ENCODE data around the gene WWOX. TPM values are rescaled to one million over a fixed set of nuclear protein-coding genes. Genes with fewer than 3 reads are reported as not detected.

The WWOX gene
- total RNA-seq, 1 donor: 24.2 TPM

DNA sequence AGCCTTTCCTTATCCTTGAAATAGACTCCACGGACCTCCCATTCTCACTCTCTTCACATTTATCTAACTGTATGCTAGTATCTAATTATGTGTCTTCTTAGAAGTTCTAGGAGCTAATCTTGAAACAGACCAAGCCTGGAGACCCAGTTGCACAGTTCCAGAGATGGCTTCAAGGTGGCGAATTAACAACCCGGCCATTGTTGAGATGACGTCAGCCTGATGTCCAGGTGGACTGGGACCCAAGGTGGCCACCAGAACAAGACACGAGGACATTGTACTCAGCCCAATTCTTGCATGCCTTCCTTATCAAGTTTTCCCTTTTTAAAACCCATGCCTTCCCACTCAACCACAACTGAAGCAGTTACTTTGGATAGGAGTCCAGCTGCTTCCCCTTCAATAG is 29.5 kb upstream of the WWOX start:
- no peak for DNase-seq (ENCODE audit: low read depth)
- TF ChIP-seq, protein P1, sequence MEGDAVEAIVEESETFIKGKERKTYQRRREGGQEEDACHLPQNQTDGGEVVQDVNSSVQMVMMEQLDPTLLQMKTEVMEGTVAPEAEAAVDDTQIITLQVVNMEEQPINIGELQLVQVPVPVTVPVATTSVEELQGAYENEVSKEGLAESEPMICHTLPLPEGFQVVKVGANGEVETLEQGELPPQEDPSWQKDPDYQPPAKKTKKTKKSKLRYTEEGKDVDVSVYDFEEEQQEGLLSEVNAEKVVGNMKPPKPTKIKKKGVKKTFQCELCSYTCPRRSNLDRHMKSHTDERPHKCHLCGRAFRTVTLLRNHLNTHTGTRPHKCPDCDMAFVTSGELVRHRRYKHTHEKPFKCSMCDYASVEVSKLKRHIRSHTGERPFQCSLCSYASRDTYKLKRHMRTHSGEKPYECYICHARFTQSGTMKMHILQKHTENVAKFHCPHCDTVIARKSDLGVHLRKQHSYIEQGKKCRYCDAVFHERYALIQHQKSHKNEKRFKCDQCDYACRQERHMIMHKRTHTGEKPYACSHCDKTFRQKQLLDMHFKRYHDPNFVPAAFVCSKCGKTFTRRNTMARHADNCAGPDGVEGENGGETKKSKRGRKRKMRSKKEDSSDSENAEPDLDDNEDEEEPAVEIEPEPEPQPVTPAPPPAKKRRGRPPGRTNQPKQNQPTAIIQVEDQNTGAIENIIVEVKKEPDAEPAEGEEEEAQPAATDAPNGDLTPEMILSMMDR (IDR thresholded peaks at IDR 0.05; ENCODE audit: insufficient read depth, low read length): no peak

DNA sequence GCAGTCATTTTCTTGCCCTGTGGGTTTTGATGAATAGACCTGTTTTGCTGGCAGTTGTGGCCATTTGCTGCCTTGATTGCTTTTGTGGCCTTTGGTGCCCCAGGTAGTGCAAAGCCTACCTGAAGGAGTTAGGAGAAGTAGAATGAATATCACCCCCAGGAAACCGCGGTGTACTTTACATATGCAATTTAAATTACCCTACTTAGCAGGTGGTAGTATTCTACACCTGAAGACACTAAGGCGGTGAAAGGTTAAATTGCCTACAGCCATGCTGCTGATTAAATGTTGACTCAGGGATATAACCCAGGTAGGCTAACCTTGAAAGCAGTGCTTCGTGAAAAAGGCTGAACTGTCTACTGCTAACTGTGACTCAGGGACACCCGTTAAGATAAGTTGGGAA is 27.2 kb upstream of the WWOX start:
- H3K4me3 ChIP-seq (ENCODE audit: low read depth, low read length): no peak overlapping the region
- TF ChIP-seq, protein P1 (IDR thresholded peaks at IDR 0.05; ENCODE audit: insufficient read depth, low read length): no peak
- no peak for DNase-seq (ENCODE audit: low read depth)

More for the DNA sequence above, 29.5 kb upstream of the WWOX start:
- no peak overlapping the region for H3K4me3 ChIP-seq (ENCODE audit: low read depth, low read length)

DNA sequence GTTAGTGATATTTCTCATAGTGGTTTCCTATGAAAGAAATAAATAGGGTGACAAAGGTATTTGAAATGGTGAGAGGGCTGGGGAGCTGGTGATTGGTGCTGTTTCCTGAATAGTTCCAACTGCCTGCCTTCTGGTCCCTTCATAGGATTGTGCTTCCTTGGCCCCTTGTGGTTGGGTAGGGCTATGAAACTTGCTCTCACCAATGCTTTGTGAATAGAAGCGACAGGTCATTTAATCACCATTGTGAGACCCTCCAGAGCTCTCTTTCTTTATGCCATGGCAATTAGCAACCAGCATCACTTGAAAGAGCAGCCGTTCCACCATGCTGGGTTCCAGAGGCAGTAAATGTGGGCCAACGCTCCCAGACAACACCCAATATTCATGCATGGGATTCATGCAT is 23.7 kb upstream of the WWOX start:
- no peak for DNase-seq (ENCODE audit: low read depth)
- no peak overlapping the region for H3K4me3 ChIP-seq (ENCODE audit: low read depth, low read length)
- TF ChIP-seq, protein P1 (IDR thresholded peaks at IDR 0.05; ENCODE audit: insufficient read depth, low read length): no peak

DNA sequence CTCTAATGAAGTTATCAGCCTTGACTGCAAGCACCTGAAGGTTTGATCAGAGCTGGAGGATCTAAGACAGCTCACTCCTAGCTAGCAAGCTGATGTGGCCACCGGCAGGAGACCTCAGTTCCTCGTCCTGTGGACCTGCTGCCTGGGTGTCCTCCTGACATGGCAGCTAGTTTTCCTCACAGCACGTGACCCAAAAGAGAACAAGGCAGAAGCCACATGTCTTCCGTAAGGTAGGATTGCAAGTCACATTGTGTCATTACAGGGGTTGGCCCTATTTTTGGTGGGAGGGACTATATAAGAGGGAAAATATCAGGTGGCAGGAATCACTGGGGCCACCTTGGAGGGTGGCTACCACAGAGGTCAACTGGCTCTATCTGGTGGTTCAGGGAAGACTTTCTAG is 18.1 kb upstream of the WWOX start:
- DNase-seq (ENCODE audit: low read depth): no peak
- H3K4me3 ChIP-seq (ENCODE audit: low read depth, low read length): no peak overlapping the region
- TF ChIP-seq, protein P1 (IDR thresholded peaks at IDR 0.05; ENCODE audit: insufficient read depth, low read length): no peak

DNA sequence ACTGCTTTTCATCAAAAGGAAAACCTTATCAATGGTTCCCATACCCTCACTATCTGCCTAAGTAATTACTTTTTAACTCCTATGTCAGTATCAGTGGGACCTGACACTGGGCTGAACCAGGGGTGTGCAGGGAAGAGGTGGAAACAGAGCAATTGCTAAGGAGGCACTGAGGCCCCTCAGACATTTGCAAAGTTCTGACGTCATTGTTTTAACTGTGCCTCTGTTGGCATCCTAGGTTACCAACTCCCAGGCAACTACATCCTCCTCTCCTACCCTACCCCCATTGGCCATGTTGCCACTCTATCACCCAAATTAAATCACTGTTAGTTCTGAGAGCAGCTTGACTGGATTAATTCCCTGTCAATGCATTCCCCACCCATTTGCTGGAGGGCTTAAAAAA is 8.0 kb upstream of the WWOX start:
- H3K4me3 ChIP-seq (ENCODE audit: low read depth, low read length): no peak overlapping the region
- DNase-seq (ENCODE audit: low read depth): no peak
- TF ChIP-seq, protein P1 (IDR thresholded peaks at IDR 0.05; ENCODE audit: insufficient read depth, low read length): no peak

DNA sequence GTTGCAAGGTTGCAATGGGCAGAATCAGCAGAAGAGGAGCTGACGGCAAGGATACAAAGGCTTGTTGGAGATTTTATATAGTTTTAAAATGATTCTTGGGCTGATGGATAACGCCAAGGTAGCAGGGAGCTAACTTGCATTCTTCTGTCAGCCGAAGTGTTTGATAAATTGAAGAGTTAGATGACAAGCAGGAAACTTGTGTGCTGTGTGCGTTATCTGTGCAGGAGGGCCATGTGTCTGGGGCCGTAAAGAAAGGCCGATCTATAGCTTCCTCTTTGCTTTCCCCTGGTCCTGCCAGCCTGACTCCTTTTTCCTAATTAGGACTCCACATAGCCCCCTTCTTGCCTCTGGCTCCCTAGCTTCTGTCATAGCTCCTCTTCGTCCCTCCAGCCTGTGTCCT is 6.7 kb upstream of the WWOX start:
- DNase-seq (ENCODE audit: low read depth): no peak
- TF ChIP-seq, protein P1 (IDR thresholded peaks at IDR 0.05; ENCODE audit: insufficient read depth, low read length): no peak
- no peak overlapping the region for H3K4me3 ChIP-seq (ENCODE audit: low read depth, low read length)

DNA sequence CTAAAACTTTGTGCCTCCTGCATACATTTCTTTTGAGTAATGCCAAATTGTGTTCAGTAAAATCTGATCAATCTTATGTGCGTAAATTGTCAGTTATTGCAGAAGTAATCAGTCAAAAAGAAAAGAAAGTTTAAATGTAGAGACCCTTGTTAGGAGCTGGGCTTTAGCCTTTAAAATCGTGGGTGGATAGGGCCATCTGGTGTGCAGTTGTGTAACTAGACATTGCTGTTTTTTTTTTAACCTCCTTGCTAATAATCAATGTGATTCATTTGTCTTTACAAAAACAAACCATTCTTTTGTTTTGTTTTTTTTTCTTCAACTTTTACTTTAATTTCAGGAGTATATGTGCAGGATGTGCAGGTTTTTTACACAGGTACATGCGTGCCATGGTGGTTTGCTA is 5.3 kb upstream of the WWOX start:
- TF ChIP-seq, protein P1 (IDR thresholded peaks at IDR 0.05; ENCODE audit: insufficient read depth, low read length): no peak
- DNase-seq (ENCODE audit: low read depth): no peak

More for the DNA sequence above, 5.3 kb upstream of the WWOX start:
- no peak overlapping the region for H3K4me3 ChIP-seq (ENCODE audit: low read depth, low read length)
